Stomach (tissue), 9 donors: ENCODE measurements around the gene LRIT2. TPM values are rescaled to one million over a fixed set of nuclear protein-coding genes. Genes with fewer than 3 reads are reported as not detected.

ENCODE experiments used
- DNase-seq, 2 donors: peaks; one replicate each; pipeline versions ENCODE4 v3.0.0 to v3.0.0-alpha.2; 2013 to 2019
- H3K27ac ChIP-seq, 5 donors: fragments of 200-600 bp in 4 of 5; sonication (generic) in 4 of 5; one replicate each; pipeline ENCODE4 v1.5.1; 2013 to 2019; ENCODE audit warnings: mild to moderate bottlenecking in 1 of 5, moderate library complexity in 1 of 5
- H3K27me3 ChIP-seq, 3 donors: fragments of 200-600 bp; sonication (generic); one replicate each; pipeline ENCODE4 v1.5.1; 2017 to 2019; ENCODE audit warnings: mixed run types in 1 of 3
- H3K36me3 ChIP-seq, 4 donors: fragments of 200-600 bp; sonication (generic); 1 replicate in 3 of 4; 2 replicates in 1 of 4; pipeline ENCODE4 v1.5.1; 2016 to 2019
- H3K4me1 ChIP-seq, 4 donors: fragments of 200-600 bp; sonication (generic); one replicate each; pipeline ENCODE4 v1.5.1; 2016 to 2019
- H3K4me3 ChIP-seq, 4 donors: fragments of 200-600 bp; sonication (generic) in 3 of 4; one replicate each; pipeline ENCODE4 v1.5.1; 2016 to 2019; ENCODE audit warnings: mild to moderate bottlenecking in 1 of 4
- H3K9me3 ChIP-seq, 4 donors: fragments of 200-600 bp; sonication (generic); one replicate each; pipeline ENCODE4 v1.5.1; 2016 to 2019
- EP300 ChIP-seq: sonication (generic); formaldehyde crosslinking; IDR thresholded peaks from one replicate; pipeline ENCODE4 v1.6.1; 2017; ENCODE audit warnings: antibody characterized with exemption
- POLR2A ChIP-seq, 4 donors: fragments of 450-650 bp; IDR thresholded peaks; one replicate each; pipeline ENCODE4 v1.6.1; 2016; ENCODE audit warnings: antibody characterized with exemption in 4 of 4, control low read depth in 2 of 4, mild to moderate bottlenecking in 1 of 4, moderate library complexity in 1 of 4
- POLR2AphosphoS5 ChIP-seq, 3 donors: sonication (generic); formaldehyde crosslinking; IDR thresholded peaks; one replicate each; pipeline ENCODE4 v1.6.1; 2016; ENCODE audit warnings: antibody characterized with exemption in 3 of 3
- WGBS, 5 donors: extraction: QIAGEN DNeasy Blood & Tissue Kit in 3 of 5; methylation state at CpG; one replicate each; pipeline versions ENCODE4 v1.1.5 to v1.1.7; 2013 to 2018; 5-methylcytosine and 5-hydroxymethylcytosine counted together
- intact Hi-C: fragments of 100-400 bp; cut with DNase I; formaldehyde crosslinking; loops from one replicate; pipeline ENCODE4 v1.15.1; 2023; ENCODE audit warnings: low total_unique reads
- polyA plus RNA-seq, 3 donors: library from polyadenylated mRNA; stranded (reverse); fragments of 200-250 nt; gene quantifications; one replicate each; pipeline ENCODE4 v1.2.3, GENCODE V29; 2013
- total RNA-seq, 5 donors: library from RNA; depleted of rRNA; stranded (reverse); fragments of >200 nt; gene quantifications; one replicate each; pipeline versions ENCODE4 v1.1.0 to v1.2.3, GENCODE V29; 2014 to 2016
- TF ChIP-seq, protein P1 (sequence below), 7 experiments: fragments of 450-650 bp in 4 of 7; fragments of 200-600 bp in 3 of 7; sonication (generic) in 3 of 7; IDR thresholded peaks; one replicate each; pipeline ENCODE4 v1.5.1; 2016 to 2019; ENCODE audit warnings: antibody characterized with exemption in 7 of 7, control low read depth in 2 of 7, mild to moderate bottlenecking in 1 of 7
- donor health status: healthy with polysubstance abuse.
- donor health status: Bipolar disorder and iron deficiency.
- donor health status: healthy.

The LRIT2 gene
- total and polyA plus RNA-seq, 8 donors, result not detected

DNA sequence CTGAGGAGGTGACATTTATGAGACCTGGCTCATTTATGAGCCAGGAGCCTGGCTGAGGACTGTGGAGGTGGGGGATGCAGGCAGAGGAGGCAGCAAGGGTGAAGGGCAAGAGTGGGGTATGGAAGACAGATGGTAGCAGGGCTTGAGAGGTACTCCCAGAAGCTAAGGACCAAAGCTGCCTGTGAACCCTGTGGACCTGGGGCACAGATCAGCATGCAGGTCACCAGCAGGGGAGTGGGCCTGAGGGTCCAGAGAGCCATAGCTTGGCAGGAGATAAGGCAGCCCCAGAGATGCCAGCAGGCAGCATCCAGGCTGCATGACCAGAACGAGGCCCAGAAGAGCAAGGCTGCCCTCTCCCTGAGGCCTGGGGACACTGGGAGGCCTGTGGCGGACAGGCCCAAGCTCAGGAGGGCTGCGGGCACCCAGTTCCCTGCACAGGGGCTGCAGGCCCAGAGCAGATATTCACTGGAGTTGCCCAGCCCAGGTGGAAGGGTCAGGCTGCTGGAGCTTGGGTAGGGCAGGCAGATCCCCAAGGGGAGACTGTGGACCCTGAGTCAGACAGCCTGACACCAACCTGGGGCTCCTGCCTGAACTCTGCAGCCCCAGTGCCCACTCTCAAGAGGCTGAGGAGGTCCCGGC lies 48.4 kb downstream of the LRIT2 start:
- DNase-seq, result no peak
- 80 to 87% (median 84%) methylated on average over 1 to 4 of the region's 4 CpGs for WGBS, 5 donors
- no peak for TF ChIP-seq EP300
- TF ChIP-seq, protein P1, sequence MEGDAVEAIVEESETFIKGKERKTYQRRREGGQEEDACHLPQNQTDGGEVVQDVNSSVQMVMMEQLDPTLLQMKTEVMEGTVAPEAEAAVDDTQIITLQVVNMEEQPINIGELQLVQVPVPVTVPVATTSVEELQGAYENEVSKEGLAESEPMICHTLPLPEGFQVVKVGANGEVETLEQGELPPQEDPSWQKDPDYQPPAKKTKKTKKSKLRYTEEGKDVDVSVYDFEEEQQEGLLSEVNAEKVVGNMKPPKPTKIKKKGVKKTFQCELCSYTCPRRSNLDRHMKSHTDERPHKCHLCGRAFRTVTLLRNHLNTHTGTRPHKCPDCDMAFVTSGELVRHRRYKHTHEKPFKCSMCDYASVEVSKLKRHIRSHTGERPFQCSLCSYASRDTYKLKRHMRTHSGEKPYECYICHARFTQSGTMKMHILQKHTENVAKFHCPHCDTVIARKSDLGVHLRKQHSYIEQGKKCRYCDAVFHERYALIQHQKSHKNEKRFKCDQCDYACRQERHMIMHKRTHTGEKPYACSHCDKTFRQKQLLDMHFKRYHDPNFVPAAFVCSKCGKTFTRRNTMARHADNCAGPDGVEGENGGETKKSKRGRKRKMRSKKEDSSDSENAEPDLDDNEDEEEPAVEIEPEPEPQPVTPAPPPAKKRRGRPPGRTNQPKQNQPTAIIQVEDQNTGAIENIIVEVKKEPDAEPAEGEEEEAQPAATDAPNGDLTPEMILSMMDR (IDR thresholded peaks at IDR 0.05), result no peak
- no peak for TF ChIP-seq POLR2AphosphoS5 (IDR thresholded peaks at IDR 0.05)
- no peak for TF ChIP-seq POLR2A (IDR thresholded peaks at IDR 0.05)

DNA sequence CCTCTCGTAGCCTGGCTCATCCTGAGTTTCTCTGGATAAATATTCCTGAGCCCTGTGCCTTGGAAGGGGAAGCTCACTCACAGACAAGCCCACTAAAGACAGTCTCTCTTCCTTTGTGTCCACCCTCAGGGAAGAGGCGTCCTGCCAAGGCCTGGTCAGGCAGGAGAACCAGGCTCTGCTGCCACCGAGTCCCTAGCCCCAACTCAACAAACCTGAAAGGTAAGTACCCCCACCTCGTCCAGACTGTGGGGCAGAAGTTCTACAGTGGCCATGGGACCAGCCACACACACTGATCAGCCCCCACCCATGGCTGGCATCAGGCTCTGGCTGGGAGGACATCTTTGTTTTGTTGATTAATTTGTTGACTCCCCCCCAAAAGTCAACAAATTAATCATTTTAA lies 49.0 kb downstream of the LRIT2 start:
- WGBS, 5 donors, result 45 to 65% (median 52%) methylated on average over 3 to 4 of the region's 4 CpGs
- Histone ChIP-seq H3K27me3 (no peaks in the 10 kb centered on the region), H3K4me3 (no peak overlapping the region), H3K9me3 (no peaks in the 10 kb centered on the region), H3K27ac (no peak overlapping the region), H3K36me3 (no peaks in the 10 kb centered on the region), H3K4me1 (no peaks in the 10 kb centered on the region)
- DNase-seq, result no peak
- TF ChIP-seq POLR2A (IDR thresholded peaks at IDR 0.05) (no peak), EP300 (no peak), POLR2AphosphoS5 (IDR thresholded peaks at IDR 0.05) (no peak)
- TF ChIP-seq, protein P1 (IDR thresholded peaks at IDR 0.05), result no peak
- intact Hi-C loops, result no loop called here

More for the DNA sequence above, 48.4 kb downstream of the LRIT2 start:
- intact Hi-C loops, result no loop called here
- no peaks in the 10 kb centered on the region for H3K36me3 ChIP-seq
- H3K4me3 ChIP-seq, result no peak overlapping the region
- no peaks in the 10 kb centered on the region for H3K27me3 ChIP-seq
- no peaks in the 10 kb centered on the region for H3K9me3 ChIP-seq
- no peaks in the 10 kb centered on the region for H3K4me1 ChIP-seq
- peak overlapping the region in 1 of 5 donors; percentile 11 for H3K27ac ChIP-seq

DNA sequence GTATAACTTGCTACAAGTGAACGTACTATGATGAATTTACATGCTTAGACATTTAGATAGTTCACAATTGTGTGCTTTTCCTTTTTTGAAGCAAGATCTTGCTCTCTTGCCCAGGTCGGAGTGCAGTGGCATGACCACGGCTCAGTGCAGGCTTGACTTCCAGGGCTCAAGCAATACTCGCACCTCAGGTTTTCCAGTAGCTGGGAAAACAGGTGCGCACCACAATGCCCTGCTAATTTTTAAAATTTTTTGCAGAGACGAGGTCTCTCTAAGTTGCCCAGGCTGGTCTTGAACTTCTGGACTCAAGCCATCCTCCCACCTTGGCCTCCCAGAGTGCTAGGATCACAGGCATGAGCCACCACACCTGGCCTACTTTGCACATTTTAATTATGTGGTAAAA lies 49.9 kb downstream of the LRIT2 start:
- 87 to 91% (median 90%) methylated on average over 6 of the region's 6 CpGs for WGBS, 5 donors
- no peaks in the 10 kb centered on the region for H3K4me1 ChIP-seq
- H3K9me3 ChIP-seq, result no peaks in the 10 kb centered on the region
- TF ChIP-seq, protein P1 (IDR thresholded peaks at IDR 0.05), result no peak
- TF ChIP-seq POLR2AphosphoS5 (IDR thresholded peaks at IDR 0.05) (no peak), POLR2A (IDR thresholded peaks at IDR 0.05) (no peak), EP300 (no peak)
- H3K27ac ChIP-seq, result no peak overlapping the region
- H3K4me3 ChIP-seq, result no peak overlapping the region
- DNase-seq, result no peak
- intact Hi-C loops, result no loop called here
- H3K36me3 ChIP-seq, result no peaks in the 10 kb centered on the region
- no peaks in the 10 kb centered on the region for H3K27me3 ChIP-seq

DNA sequence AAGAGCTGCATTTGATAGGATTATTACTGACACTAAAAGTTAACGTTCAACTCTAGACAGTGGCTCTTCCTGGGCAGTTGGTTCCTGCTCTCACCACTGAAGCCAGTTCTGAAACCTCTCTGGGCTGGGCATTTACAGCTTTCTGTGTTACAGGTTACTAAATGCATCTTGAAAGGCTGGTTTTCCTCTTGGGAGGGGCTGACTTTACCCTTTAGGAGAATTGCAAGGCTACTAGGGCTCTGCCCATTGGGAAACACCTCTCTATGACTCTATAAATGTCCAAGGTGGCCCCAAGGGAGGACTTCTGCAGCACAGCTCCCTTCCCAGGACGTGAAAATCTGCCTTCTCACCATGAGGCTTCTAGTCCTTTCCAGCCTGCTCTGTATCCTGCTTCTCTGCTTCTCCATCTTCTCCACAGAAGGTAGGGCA lies 51.8 kb downstream of the LRIT2 start, which contains the start of gene GPR15LG:
TSS of gene GPR15LG (plus strand) at position 301 of the 429 bp plus-strand sequence. CDS start at position 352, 51 bp downstream.
- H3K9me3 ChIP-seq, result no peaks in the 10 kb centered on the region
- no peaks in the 10 kb centered on the region for H3K27me3 ChIP-seq
- no peak within 1 kb of the TSS for H3K4me3 ChIP-seq
- H3K27ac ChIP-seq, result no peak within 1 kb of the TSS
- intact Hi-C loops, result no loop called here
- DNase-seq, result no peak
- WGBS, 5 donors, result 68 to 79% (median 75%) methylated on average over 2 of the region's 2 CpGs
- H3K4me1 ChIP-seq, result no peaks in the 10 kb centered on the region
- TF ChIP-seq, protein P1 (IDR thresholded peaks at IDR 0.05), result no peak
- no peak for TF ChIP-seq POLR2AphosphoS5 (IDR thresholded peaks at IDR 0.05)
- no peak for TF ChIP-seq POLR2A (IDR thresholded peaks at IDR 0.05)
- TF ChIP-seq EP300, result no peak
- no peaks in the 10 kb centered on the region for H3K36me3 ChIP-seq
